Peyer's patch (tissue), 4 donors: Measurements from ENCODE around the gene VAV2.

Experiments used
- CTCF ChIP-seq, 6 experiments: fragments of 450-650 bp in 4 of 6; fragments of 200-600 bp in 2 of 6; sonication (generic) in 1 of 6; IDR thresholded peaks; one replicate each; pipeline ENCODE4 v1.5.1; 2017 to 2019; ENCODE audit warnings: antibody characterized with exemption in 6 of 6, mild to moderate bottlenecking in 3 of 6, moderate library complexity in 1 of 6
- POLR2A ChIP-seq, 2 donors: fragments of 450-650 bp; IDR thresholded peaks; one replicate each; pipeline ENCODE4 v1.5.1; 2017; ENCODE audit warnings: antibody characterized with exemption in 2 of 2, mild to moderate bottlenecking in 2 of 2, moderate library complexity in 2 of 2

- no peak for TF ChIP-seq CTCF (IDR thresholded peaks at IDR 0.05)
- TF ChIP-seq POLR2A (IDR thresholded peaks at IDR 0.05): no peak
Observed at GRCh38 chr9:133784731-133785561, 207.2 kb downstream of the VAV2 start.
